Measurements from ENCODE around the gene OR2B2.

The OR2B2 gene

GRCh38 chr6:27894839-27895762 lies 17.1 kb downstream of the OR2B2 start (continued):
- TF ChIP-seq, protein P1, sequence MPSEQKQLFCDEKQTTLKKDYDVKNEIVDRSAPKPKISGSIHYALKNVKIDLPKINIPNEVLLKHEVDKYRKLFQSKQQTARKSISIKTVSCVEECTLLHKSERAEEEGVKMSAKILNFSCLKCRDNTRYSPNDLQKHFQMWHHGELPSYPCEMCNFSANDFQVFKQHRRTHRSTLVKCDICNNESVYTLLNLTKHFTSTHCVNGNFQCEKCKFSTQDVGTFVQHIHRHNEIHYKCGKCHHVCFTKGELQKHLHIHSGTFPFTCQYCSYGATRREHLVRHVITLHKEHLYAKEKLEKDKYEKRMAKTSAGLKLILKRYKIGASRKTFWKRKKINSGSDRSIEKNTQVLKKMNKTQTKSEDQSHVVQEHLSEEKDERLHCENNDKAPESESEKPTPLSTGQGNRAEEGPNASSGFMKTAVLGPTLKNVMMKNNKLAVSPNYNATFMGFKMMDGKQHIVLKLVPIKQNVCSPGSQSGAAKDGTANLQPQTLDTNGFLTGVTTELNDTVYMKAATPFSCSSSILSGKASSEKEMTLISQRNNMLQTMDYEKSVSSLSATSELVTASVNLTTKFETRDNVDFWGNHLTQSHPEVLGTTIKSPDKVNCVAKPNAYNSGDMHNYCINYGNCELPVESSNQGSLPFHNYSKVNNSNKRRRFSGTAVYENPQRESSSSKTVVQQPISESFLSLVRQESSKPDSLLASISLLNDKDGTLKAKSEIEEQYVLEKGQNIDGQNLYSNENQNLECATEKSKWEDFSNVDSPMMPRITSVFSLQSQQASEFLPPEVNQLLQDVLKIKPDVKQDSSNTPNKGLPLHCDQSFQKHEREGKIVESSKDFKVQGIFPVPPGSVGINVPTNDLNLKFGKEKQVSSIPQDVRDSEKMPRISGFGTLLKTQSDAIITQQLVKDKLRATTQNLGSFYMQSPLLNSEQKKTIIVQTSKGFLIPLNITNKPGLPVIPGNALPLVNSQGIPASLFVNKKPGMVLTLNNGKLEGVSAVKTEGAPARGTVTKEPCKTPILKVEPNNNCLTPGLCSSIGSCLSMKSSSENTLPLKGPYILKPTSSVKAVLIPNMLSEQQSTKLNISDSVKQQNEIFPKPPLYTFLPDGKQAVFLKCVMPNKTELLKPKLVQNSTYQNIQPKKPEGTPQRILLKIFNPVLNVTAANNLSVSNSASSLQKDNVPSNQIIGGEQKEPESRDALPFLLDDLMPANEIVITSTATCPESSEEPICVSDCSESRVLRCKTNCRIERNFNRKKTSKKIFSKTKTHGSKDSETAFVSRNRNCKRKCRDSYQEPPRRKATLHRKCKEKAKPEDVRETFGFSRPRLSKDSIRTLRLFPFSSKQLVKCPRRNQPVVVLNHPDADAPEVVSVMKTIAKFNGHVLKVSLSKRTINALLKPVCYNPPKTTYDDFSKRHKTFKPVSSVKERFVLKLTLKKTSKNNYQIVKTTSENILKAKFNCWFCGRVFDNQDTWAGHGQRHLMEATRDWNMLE (tag by site-specific recombination; conservative IDR thresholded peaks at IDR 0.05; ENCODE audit: low read depth), result peak; percentile 68
- TF ChIP-seq ZNF626 (tag by site-specific recombination; IDR thresholded peaks at IDR 0.05), result no peak
- no peak; the same call in 1 of the 2 replicates for TF ChIP-seq ZNF76 (tag by site-specific recombination; IDR thresholded peaks at IDR 0.05; ENCODE audit: borderline replicate concordance, low read depth)
- TF ChIP-seq, protein P2, sequence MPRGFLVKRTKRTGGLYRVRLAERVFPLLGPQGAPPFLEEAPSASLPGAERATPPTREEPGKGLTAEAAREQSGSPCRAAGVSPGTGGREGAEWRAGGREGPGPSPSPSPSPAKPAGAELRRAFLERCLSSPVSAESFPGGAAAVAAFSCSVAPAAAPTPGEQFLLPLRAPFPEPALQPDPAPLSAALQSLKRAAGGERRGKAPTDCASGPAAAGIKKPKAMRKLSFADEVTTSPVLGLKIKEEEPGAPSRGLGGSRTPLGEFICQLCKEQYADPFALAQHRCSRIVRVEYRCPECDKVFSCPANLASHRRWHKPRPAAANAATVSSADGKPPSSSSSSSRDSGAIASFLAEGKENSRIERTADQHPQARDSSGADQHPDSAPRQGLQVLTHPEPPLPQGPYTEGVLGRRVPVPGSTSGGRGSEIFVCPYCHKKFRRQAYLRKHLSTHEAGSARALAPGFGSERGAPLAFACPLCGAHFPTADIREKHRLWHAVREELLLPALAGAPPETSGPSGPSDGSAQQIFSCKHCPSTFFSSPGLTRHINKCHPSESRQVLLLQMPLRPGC (tag by site-specific recombination; IDR thresholded peaks at IDR 0.05), result no peak
- TF ChIP-seq, protein P3, sequence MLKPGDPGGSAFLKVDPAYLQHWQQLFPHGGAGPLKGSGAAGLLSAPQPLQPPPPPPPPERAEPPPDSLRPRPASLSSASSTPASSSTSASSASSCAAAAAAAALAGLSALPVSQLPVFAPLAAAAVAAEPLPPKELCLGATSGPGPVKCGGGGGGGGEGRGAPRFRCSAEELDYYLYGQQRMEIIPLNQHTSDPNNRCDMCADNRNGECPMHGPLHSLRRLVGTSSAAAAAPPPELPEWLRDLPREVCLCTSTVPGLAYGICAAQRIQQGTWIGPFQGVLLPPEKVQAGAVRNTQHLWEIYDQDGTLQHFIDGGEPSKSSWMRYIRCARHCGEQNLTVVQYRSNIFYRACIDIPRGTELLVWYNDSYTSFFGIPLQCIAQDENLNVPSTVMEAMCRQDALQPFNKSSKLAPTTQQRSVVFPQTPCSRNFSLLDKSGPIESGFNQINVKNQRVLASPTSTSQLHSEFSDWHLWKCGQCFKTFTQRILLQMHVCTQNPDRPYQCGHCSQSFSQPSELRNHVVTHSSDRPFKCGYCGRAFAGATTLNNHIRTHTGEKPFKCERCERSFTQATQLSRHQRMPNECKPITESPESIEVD (tag by site-specific recombination; IDR thresholded peaks at IDR 0.05), result 0 out of 2 replicates have a peak, but pooled peaks have one; percentile 21
- no peak for TF ChIP-seq ZNF19 (tag by site-specific recombination; IDR thresholded peaks at IDR 0.05; ENCODE audit: low read depth)
- no peak for TF ChIP-seq ZNF658 (tag by site-specific recombination; IDR thresholded peaks at IDR 0.05)
- TF ChIP-seq, protein P4, sequence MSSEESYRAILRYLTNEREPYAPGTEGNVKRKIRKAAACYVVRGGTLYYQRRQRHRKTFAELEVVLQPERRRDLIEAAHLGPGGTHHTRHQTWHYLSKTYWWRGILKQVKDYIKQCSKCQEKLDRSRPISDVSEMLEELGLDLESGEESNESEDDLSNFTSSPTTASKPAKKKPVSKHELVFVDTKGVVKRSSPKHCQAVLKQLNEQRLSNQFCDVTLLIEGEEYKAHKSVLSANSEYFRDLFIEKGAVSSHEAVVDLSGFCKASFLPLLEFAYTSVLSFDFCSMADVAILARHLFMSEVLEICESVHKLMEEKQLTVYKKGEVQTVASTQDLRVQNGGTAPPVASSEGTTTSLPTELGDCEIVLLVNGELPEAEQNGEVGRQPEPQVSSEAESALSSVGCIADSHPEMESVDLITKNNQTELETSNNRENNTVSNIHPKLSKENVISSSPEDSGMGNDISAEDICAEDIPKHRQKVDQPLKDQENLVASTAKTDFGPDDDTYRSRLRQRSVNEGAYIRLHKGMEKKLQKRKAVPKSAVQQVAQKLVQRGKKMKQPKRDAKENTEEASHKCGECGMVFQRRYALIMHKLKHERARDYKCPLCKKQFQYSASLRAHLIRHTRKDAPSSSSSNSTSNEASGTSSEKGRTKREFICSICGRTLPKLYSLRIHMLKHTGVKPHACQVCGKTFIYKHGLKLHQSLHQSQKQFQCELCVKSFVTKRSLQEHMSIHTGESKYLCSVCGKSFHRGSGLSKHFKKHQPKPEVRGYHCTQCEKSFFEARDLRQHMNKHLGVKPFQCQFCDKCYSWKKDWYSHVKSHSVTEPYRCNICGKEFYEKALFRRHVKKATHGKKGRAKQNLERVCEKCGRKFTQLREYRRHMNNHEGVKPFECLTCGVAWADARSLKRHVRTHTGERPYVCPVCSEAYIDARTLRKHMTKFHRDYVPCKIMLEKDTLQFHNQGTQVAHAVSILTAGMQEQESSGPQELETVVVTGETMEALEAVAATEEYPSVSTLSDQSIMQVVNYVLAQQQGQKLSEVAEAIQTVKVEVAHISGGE (tag by site-specific recombination; conservative IDR thresholded peaks at IDR 0.05; ENCODE audit: low read depth), result peak; percentile 33; the same call in 1 of the 2 replicates
- TF ChIP-seq ZFP41 (tag by site-specific recombination; IDR thresholded peaks at IDR 0.05; ENCODE audit: borderline replicate concordance), result no peak
- no peak for TF ChIP-seq ZNF549 (tag by site-specific recombination; IDR thresholded peaks at IDR 0.05)
- no peak for TF ChIP-seq ZNF354C (tag by site-specific recombination; IDR thresholded peaks at IDR 0.05; ENCODE audit: borderline replicate concordance, low read depth)
- TF ChIP-seq ZSCAN23 (tag by site-specific recombination; IDR thresholded peaks at IDR 0.05), result 0 out of 2 replicates have a peak, but pooled peaks have one; percentile 11
- TF ChIP-seq ZNF175 (tag by site-specific recombination; IDR thresholded peaks at IDR 0.05), result no peak
- no peak for TF ChIP-seq YY2 (tag by site-specific recombination; IDR thresholded peaks at IDR 0.05)
- no peak for TF ChIP-seq ZNF776 (tag by site-specific recombination; IDR thresholded peaks at IDR 0.05; ENCODE audit: borderline replicate concordance)
- no peak for TF ChIP-seq ZNF23 (tag by site-specific recombination; IDR thresholded peaks at IDR 0.05; ENCODE audit: borderline replicate concordance)
- peak; percentile 43; the same call in 1 of the 2 replicates for TF ChIP-seq KLF8 (tag by site-specific recombination; IDR thresholded peaks at IDR 0.05)
- TF ChIP-seq ZFHX2 (tag by site-specific recombination; conservative IDR thresholded peaks at IDR 0.05), result peak; percentile 44
- peak; percentile 54 for TF ChIP-seq IKZF3 (tag by site-specific recombination; IDR thresholded peaks at IDR 0.05)
- no peak for TF ChIP-seq ZNF341 (tag by site-specific recombination; IDR thresholded peaks at IDR 0.05; ENCODE audit: low read depth)
- no peak for TF ChIP-seq ZNF221 (tag by site-specific recombination; IDR thresholded peaks at IDR 0.05; ENCODE audit: borderline replicate concordance)
- TF ChIP-seq ZNF211 (tag by site-specific recombination; IDR thresholded peaks at IDR 0.05; ENCODE audit: low read depth), result no peak
- TF ChIP-seq ZNF48 (tag by site-specific recombination; IDR thresholded peaks at IDR 0.05), result no peak
- TF ChIP-seq ZNF394 (tag by site-specific recombination; IDR thresholded peaks at IDR 0.05; ENCODE audit: borderline replicate concordance), result peak; percentile 29; the same call in 1 of the 2 replicates

All from HEK293 (cell line).